Adipocyte (in vitro differentiated cells): ENCODE results near the gene LURAP1L.

Experiments used
- DNase-seq: peaks from one replicate; pipeline ENCODE4 v3.0.0-alpha.2; 2015; ENCODE audit warnings: low read depth
- H3K27me3 ChIP-seq: replicated peaks from 2 replicates; pipeline ENCODE4 v1.7.0; 2013; ENCODE audit warnings: mild to moderate bottlenecking, low read length, moderate library complexity; ENCODE audit not compliant: control insufficient read depth, insufficient read depth
- H3K36me3 ChIP-seq: 2 replicates; pipeline ENCODE4 v1.7.0; 2013; ENCODE audit warnings: low read length, mild to moderate bottlenecking, moderate library complexity; ENCODE audit not compliant: control insufficient read depth, insufficient read depth, severe bottlenecking
- H3K4me1 ChIP-seq: 2 replicates; pipeline ENCODE4 v1.7.0; 2013; ENCODE audit warnings: mild to moderate bottlenecking, low read length, moderate library complexity; ENCODE audit not compliant: control insufficient read depth, insufficient read depth
- H3K4me3 ChIP-seq: 2 replicates; pipeline ENCODE4 v1.7.0; 2013; ENCODE audit warnings: mild to moderate bottlenecking, low read length, moderate library complexity
- H3K9ac ChIP-seq: 2 replicates; pipeline ENCODE4 v1.7.0; 2013; ENCODE audit warnings: mild to moderate bottlenecking, low read length, moderate library complexity
- H3K9me3 ChIP-seq: 2 replicates; pipeline ENCODE4 v1.7.0; 2013; ENCODE audit warnings: mild to moderate bottlenecking, low read length, moderate library complexity; ENCODE audit not compliant: control insufficient read depth

LURAP1L gene

DNA sequence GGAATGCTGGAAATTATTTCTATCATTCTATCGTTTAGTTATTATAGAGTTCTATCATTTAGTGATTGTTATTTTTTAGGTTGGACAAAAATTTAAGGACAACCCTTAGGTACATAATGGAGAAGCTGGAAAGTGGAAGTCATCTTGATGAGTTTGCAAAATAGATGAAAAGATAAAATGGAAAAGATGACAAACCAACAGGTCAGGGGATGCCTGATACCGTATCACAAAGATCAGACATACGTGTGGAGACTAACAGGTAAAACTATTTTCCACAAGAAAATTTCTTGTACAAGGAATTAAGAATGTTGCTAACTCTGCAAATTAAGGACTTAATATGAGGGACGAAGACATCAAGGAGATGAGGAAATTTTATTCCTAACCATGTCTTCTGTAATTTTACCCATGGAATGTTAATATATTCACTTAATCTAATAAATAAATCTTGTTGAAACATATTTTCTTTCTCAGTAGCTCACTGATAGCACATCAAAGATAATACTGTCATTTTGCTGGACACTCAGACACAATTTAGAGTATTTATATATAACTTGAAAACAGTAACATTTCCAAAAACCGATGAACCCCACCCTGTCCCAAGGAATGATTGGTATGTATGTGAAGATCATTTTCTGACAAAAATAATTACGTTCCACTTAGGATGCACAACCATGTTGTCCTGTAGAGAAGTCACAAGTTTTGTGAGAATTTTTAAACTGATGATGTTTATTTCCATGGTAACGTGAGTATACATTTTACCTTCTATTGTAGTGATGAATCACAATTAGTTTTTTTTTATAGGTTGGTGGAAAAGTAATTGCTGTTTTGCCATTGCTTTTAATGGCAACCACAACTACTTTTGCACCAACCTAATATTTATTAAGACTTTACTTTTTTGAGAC is 2.6 kb downstream of the LURAP1L start:
- Histone ChIP-seq H3K9ac (peak overlapping the region; percentile 98), H3K4me1 (peaks cover 41% of the 10 kb centered on the region), H3K36me3 (peaks cover 5% of the 10 kb centered on the region), H3K9me3 (peaks cover 4% of the 10 kb centered on the region), H3K27me3 (no peaks in the 10 kb centered on the region), H3K4me3 (peak overlapping the region; percentile 93)
- DNase-seq = no peak

DNA sequence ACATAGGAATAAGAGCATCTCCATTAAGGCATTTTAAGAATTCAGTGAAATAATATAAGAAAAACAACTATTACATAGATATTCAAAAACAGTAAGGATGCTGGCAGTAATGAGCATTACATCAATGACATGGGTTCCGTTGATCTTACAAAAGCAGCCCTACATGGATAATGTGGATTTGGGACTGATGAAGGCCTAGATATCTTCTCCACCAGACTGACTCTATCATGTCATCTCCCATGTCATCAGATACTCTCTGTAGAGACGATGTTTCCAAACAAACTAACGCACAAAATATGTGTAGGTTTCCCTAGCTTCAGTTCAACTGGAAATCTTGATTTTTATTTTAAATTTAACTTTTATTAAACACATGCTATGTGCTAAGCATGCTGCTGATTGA is 3.6 kb downstream of the LURAP1L start:
- H3K4me1 ChIP-seq = peaks cover 31% of the 10 kb centered on the region
- no peak for DNase-seq
- H3K36me3 ChIP-seq = peaks cover 7% of the 10 kb centered on the region
- H3K4me3 ChIP-seq = peak overlapping the region; percentile 93
- H3K9ac ChIP-seq = no peak overlapping the region
- H3K27me3 ChIP-seq = no peaks in the 10 kb centered on the region
- H3K9me3 ChIP-seq = peaks cover 14% of the 10 kb centered on the region

DNA sequence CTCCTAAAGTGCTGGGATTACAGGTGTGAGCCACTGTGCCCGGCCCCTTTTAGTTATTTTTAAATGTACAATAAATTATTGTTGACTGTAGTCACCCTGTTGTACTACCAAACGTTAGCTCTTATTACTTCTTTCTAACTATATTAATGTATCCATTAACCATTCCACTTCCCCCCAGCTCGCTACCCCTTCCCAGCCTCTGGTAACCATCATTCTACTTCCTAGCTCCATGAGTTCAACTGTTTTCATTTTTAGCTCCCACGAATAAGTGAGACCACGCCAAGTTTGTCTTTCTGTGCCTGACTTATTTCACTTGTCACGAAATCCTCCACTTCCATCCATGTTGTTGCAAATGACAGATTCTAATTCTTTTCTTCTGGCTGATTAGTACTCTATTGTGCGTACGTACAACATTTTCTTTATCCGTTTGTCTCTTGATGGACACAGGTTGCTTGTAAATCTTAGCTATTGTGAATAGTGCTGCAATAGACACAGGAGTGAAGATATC is 6.5 kb downstream of the LURAP1L start:
- Histone ChIP-seq H3K4me3 (no peak overlapping the region), H3K9me3 (peaks cover 16% of the 10 kb centered on the region), H3K36me3 (peaks cover 7% of the 10 kb centered on the region), H3K27me3 (no peaks in the 10 kb centered on the region), H3K4me1 (peaks cover 41% of the 10 kb centered on the region), H3K9ac (no peak overlapping the region)
- DNase-seq = no peak

DNA sequence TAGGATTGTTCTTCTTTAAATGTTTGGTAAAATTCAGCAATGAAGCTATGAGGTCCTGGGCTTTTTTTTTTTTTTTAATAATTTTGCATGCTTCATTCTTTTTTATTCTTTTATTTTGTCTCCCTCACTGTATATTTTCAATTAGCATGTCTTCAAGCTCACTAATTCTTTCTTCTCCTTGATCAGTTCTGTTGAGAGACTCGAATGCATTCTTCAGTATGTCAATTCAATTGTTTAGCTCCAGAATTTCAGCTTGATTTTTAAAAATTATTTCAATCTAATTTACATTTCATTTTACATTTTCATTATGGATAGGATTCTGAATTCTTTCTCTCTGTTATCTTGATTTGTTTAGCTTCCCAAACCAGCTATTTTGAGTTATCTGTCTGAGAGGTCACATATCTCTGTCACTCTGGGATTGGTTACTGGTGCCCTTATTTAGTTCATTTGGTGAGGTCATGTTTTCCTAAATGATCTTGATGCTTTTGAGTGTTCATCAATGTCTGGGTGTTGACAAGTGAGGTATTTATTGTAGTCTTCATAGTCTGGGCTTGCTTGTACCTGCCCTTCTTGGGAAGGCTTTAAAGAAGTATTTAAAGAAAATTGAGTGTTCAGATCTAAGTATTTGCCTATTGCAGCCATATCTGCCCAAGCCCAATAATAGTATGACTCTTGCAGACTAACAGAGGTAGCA is 9.1 kb downstream of the LURAP1L start:
- Histone ChIP-seq H3K27me3 (no peaks in the 10 kb centered on the region), H3K4me3 (peak overlapping the region; percentile 23), H3K9me3 (peaks cover 16% of the 10 kb centered on the region), H3K36me3 (peaks cover 7% of the 10 kb centered on the region), H3K9ac (peak overlapping the region; percentile 4), H3K4me1 (peaks cover 34% of the 10 kb centered on the region)
- no peak for DNase-seq

DNA sequence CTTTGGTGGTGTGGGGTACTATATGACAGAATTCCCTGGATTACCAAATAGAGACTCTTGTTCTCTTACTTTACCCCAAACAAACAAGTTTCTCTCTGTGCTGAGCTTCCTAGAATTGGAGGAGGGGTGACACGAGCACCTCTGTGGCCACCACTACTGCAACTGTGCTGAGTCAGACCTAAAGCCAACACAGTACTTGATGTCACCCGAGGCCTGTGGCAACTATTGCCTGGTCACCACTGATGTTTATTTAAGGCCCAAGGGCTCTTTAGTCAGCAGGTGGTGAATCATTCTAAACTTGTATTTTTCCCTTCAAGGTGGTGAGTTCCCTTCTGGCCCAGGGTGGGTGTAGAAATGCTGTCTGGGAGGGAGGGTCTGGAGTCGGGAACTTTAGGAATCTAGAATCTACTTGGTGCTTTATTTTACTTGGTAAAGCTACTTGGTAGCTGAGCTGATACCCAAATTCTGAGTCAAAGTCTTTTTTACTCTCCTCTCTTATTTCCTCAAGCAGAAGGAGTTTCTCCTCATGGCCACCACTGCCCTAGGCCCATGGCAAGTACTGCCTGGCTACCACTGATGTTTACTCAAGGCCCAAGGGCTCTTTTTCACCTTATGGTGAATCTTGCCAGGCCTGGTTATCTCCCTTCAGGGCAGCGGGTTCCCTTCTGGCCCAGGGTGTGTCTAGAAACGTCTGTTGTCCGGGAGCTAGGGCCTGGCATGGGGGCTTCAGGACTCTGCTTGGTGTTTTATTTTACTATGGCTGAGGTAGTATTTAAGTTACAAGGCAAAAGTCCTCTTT is 9.8 kb downstream of the LURAP1L start:
- peak; percentile 85 for DNase-seq
- H3K36me3 ChIP-seq = peaks cover 7% of the 10 kb centered on the region
- peak overlapping the region; percentile 23 for H3K4me3 ChIP-seq
- peak overlapping the region; percentile 58 for H3K9ac ChIP-seq
- no peaks in the 10 kb centered on the region for H3K27me3 ChIP-seq
- H3K4me1 ChIP-seq = peaks cover 37% of the 10 kb centered on the region
- peaks cover 16% of the 10 kb centered on the region for H3K9me3 ChIP-seq

DNA sequence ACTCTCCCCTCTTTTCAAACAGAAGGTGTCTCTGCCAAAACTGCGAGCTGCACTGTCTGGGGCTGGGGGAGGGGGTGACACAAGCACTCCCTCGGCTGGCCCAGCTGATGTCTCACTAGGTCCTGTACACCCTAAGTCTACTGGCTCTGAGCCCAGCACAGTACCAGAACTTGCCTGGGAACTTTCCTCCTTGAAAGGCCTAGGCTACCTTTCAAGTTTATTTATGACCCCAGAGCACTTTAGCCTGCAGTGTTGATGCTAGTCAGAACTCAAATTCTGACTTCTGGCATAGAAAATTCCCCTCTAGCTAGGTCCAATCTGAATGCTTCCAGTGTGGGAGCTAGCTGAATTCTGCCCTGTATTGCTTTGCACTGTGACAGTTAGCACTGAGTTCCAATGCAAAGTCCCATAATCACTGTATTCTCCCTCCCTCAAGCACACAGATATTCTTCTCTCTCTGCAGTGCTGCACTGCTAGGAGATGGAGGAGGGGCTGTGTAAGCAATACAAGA is 10.5 kb downstream of the LURAP1L start:
- no peak overlapping the region for H3K4me3 ChIP-seq
- H3K27me3 ChIP-seq = no peaks in the 10 kb centered on the region
- H3K9ac ChIP-seq = peak overlapping the region; percentile 58
- peaks cover 7% of the 10 kb centered on the region for H3K36me3 ChIP-seq
- DNase-seq = no peak
- H3K4me1 ChIP-seq = peaks cover 38% of the 10 kb centered on the region
- H3K9me3 ChIP-seq = peaks cover 16% of the 10 kb centered on the region

DNA sequence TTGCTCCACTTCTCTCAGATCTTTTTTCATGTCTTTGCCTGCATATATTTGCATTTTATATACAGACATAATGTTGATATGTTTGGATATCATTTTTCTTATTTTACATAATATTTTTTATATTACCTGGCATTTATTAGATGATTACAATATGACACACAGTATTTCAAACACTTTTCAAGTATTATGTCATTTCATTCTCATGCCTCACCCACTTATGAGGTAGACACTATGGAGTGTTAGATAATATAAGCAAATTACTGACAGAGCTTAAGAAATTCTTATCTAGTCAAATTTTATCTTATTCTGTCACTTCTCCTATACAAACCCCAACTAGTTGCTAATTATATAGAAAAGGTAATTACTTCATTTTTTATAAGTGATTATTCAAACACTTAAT is 11.1 kb downstream of the LURAP1L start:
- H3K4me1 ChIP-seq = peaks cover 44% of the 10 kb centered on the region
- H3K4me3 ChIP-seq = no peak overlapping the region
- peaks cover 7% of the 10 kb centered on the region for H3K36me3 ChIP-seq
- H3K9ac ChIP-seq = no peak overlapping the region
- peaks cover 16% of the 10 kb centered on the region for H3K9me3 ChIP-seq
- no peaks in the 10 kb centered on the region for H3K27me3 ChIP-seq
- DNase-seq = no peak

DNA sequence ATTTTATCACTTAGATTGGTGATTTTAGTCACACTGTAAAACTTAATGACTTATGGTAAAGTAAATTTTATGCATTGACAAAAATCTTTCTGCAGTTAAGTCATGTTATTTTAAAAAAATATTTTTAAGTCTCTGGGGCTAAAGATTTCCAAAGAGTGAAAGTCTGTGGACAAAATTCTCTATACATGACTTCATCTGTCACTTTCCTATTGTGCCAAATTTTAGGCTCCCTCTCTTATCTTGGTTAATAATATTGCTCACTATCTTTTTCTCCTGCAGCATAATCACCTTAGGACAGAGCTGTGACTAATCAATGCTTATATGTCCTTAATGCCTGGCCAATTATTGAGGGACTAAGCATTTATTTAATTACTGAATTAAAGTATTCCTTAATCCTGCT is 15.2 kb downstream of the LURAP1L start:
- H3K27me3 ChIP-seq = no peaks in the 10 kb centered on the region
- H3K9ac ChIP-seq = peak overlapping the region; percentile 31
- peaks cover 58% of the 10 kb centered on the region for H3K4me1 ChIP-seq
- H3K9me3 ChIP-seq = no peaks in the 10 kb centered on the region
- peak overlapping the region; percentile 15 for H3K4me3 ChIP-seq
- no peaks in the 10 kb centered on the region for H3K36me3 ChIP-seq
- peak; percentile 31 for DNase-seq

DNA sequence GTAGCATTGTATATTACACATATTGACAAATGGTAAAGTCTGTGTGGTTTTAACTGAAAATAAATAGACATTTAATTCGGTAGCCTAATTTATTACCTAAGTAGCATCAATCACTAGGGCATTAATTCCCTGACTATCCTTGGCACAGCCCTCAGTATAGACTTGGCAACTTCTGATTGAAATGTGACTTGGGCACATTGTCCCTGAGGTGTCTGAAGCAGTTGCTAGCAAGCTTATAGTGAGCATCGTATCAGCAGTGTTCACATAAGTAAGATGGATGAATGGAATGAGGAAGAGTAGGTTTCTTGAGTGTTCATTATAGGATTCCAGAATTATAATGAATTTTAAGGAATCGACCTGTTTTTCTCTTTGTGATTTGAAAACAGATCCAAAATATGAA is 16.1 kb downstream of the LURAP1L start:
- Histone ChIP-seq H3K9ac (peak overlapping the region; percentile 24), H3K4me1 (peaks cover 56% of the 10 kb centered on the region), H3K4me3 (peak overlapping the region; percentile 15), H3K27me3 (no peaks in the 10 kb centered on the region), H3K36me3 (no peaks in the 10 kb centered on the region), H3K9me3 (no peaks in the 10 kb centered on the region)
- no peak for DNase-seq

DNA sequence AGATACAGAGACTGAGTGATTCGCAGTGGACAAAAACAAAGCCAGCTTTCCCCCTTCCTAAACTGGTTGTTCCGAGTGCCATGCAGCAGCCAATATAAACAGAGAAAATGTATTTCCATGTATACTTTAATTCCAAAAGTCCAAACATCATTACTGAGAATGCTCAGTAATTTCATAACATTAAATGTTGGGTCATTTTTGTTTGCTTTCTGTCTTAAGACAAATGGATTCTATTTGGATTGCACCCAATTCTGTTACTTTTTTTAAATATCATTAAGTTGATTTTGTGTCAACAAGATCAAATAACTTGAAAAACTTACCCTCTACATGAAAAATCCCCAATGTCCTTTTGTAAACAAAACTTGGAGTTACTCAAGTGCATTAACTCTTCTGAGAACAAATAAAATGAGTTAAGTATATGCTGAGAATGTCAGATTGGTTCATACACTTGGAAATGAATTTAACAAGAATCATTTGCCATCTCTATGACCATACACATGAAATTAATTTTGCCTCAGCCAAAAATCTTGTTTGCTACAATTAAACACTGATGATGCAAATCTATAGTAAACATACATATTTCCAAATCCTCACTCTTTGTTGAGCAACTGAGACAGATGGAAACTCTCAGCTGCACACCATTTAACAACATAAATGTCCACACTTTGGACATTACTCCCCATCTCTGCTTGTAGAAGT is 19.4 kb downstream of the LURAP1L start:
- Histone ChIP-seq H3K4me3 (peak overlapping the region; percentile 2), H3K9ac (no peak overlapping the region), H3K36me3 (no peaks in the 10 kb centered on the region), H3K27me3 (no peaks in the 10 kb centered on the region), H3K4me1 (peaks cover 67% of the 10 kb centered on the region), H3K9me3 (no peaks in the 10 kb centered on the region)
- DNase-seq = peak; percentile 90
